HG02798 (cell line): ENCODE data around the gene MYBPC3.

Source experiments
- ATAC-seq: cut with Tn5 transposase; IDR thresholded peaks from one replicate; pipeline ENCODE4 v1.9.1; 2021; ENCODE audit warnings: mild to moderate bottlenecking; ENCODE audit not compliant: unreplicated experiment, poor library complexity

The MYBPC3 gene

DNA sequence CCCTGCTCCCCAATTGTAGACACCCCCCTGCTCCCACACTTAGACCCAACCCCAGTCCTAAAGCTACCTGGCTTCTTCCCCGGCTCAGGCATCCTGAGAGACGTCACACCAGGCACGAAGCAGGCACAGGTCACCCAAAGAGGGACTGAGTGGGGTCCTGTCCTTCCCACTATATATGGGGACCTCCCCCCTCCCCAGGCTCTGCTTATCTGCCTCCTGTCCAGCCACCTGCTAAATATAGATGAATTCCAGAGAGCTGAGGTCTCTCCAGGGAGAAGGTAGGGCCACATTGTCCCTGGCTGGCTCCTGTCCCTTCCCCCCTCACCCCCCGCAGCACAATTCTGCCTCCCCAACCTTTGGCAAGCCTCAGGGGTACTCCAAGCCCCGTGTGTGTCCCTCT is at the start of gene MYBPC3:
TSS of gene MYBPC3 (minus strand) at position 147 of the 400 bp plus-strand sequence. CDS start at position 92, 55 bp downstream.
- no peak for ATAC-seq

DNA sequence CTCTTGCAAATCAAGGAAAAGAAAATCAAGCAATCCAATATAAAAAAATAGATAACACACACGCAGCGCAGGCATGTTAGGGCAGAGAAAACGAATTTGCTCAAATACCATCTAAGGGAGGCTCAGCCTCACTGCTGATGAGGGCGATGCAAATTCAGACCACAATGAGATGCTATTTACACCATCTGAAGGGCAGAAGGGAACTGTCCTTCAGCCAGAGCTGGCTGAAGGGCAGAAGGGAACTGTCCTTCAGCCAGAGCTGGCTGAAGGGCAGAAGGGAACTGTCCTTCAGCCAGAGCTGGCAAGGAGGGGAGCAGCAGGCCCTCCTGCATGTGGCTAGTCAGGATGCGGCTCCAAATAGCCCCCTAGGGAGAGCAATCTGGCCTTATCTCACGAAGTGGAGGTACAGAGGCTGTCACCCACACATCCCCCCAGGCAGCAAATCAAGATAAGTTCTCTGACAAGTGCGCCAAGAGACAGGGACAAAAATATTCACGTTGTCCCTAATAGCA is 48.3 kb upstream of the MYBPC3 start:
- peak; percentile 78 for ATAC-seq

DNA sequence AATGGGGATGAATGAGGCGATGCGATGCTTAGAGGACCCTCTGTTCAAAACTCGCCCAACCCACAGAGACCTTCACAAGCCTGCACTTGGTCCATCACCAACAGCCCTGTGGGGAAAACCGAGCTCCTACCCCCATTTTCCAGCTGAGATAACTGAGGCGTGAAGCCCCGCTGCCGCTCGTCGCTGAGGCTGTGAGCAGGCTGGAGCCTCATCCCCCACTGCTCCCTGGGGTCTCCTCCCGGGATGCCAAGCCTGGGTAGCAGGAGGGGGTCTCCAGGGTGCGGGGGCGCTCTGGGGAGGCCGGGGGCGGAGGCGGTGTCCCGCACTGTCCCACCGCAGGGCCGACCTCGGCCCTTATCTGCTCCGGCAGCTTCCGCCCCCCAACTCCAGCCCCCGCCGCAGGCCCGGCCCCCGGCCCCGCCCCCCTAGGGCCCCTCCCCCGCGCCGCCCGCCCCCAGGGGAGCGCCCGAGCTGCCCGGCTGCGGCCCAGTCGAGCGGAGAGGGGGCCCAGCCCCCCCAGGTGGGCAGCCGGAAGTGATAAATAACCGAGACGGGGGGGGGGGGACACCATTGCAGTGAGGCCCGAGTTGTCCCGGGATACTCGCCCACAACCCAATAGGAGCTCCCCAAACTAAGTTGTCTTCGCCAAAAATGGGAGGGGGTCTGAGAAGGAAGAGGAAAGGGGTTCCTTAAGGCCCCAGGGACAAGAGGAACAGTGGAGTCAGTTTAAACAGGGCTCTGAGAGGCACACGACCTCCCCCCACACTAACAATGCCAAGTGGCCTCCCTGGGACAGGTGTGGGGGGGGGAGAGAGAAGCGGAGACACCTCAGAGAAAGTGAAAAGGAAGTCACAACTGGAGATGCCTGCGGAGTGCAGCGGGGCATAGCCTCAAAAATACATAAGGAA is 47.6 kb upstream of the MYBPC3 start:
- peak; percentile 55 for ATAC-seq

DNA sequence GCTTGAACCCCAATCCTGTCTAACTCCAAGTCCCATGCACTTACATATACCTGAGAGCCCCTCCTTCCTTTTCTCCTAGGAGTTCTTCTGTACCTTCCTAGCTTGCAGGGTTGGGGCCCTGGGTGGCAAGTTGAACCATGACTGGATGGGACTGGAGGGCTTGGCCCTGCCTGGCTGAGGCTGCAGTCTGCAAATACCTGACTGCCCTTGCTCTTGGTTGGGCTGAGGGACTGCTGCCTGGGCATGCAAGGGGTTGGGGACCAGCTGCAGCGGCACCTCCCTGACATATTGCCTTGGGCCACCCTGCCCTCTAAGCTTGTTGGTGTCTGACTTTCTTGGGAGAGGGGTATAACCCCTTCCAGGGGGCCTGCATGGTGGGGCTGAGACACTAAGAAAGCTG is 46.0 kb upstream of the MYBPC3 start:
- no peak for ATAC-seq

DNA sequence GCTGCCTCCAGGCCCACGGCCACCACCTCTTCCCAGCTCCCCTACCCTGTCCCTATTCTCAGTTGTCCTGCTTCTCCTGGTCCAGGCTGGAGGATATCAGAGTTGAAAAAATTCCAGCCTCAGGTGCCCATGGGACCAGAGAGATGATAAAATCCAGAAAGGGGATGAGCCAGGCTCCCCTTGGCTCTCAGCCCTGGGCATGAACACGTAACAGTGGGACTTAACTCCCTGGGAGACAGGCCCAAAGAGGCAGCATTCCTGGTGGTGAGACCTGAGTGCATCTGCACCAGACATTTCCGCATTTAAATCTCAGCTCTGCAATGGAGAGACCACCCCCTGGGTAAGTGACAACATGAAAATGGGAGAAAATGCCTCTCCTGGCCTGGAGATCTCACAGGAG is 45.5 kb upstream of the MYBPC3 start:
- ATAC-seq, result no peak

DNA sequence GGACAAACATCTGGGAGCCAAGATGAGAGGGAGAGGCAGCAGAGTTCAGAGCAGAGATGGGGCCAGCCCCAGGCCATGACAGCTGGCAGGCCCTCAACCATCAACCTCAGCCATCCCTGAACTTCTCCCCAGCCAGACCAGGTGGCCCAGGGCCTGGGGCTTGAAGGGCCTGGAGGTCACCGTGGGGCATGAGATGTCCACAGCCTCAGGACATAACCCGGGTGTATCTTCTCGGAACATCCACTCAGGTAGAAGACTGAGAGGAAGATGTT is 43.5 kb upstream of the MYBPC3 start:
- no peak for ATAC-seq

DNA sequence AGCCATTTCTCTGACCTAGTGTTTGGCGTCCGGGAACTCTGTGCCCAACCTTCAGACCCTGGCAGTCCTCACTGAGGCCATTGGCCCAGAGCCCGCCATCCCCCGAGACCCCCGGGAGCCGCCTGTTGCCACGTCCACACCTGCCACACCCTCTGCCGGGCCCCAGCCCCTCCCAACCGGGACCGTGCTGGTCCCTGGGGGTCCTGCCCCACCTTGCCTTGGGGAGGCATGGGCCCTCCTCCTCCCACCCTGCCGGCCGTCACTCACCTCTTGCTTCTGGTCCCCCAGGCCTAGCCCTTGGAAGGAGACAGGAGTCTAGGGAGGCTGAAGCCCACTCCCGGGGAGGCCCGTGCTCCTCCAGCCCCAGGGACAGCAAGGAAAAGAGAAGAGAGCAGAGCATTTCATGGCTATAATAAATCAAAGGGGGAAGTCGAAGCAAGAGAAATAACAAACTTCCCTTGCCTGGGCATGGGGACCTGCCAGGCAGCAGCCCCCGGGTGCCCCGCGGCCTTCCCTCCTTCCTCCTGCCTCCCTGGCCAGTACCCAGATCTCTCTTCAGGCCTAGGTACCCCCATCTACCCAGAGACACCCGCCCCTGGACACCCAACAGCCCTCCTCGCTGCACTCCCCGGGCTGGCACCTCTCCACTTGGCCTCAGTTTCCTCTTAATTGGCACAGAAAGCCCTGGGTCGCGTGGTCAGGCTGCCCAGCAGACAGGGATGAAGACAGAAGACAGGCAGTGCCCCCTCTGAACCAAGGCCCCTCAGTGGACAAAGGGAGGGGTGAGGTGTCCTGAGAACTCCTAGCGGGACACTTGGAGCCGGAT is 42.9 kb upstream of the MYBPC3 start:
- ATAC-seq, result no peak

DNA sequence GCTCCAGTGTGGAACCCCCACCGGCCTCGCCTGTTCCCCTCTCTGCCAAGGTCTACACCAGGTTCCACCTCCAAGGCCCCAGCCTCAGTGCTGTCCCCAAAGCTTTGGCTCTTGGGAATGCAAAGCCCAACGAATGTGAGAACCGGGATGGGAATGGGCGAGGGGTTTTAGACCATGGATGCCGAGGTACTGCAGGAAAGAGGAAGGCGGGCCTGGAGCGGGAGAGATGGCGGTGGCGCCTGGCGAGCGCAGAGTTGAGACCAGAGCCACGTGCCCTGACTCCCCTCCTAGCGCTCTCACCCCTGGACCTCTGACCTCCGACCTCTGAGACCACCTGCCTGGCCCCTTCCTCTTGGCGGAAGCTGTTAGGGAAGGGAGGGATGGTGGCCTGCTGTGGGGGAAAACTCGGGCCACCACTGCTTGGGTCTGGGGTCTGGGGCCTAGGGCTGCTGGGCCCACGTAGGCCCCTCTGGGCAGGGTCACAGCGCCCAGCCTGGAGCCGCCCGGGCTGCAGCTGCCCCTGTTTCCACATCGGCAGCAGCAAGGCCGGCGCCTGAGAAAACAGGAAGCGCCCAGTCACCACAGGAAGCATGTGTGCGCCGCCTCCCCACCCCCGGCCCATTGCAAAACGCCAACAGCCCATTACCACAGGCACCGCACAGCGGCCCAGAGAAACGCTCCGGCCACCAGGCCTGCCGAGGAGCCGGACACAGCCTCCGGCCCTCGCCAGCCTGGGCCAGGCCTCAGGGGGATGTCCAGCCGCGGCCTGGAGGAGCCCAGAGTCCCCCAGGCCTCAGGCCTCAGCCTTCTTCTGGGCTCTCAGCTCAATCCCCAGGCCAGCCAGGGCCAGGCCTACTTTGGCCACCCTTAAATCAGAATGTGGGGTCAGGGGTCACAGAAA is 42.1 kb upstream of the MYBPC3 start:
- ATAC-seq, result peak; percentile 45

DNA sequence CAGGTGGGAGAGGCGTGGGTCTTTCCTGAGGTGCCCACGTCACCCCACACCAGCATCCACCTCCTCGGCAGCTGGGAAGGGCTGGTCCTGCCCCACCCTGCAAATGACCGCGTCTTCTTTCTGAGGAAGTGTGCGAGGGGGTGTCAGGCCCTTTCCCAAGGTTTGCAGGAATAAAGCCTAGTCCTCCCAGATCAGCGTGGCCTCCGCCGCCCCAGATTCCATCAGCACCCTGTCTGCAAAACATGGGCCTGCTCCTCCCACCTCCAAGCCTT is 41.5 kb upstream of the MYBPC3 start:
- no peak for ATAC-seq

DNA sequence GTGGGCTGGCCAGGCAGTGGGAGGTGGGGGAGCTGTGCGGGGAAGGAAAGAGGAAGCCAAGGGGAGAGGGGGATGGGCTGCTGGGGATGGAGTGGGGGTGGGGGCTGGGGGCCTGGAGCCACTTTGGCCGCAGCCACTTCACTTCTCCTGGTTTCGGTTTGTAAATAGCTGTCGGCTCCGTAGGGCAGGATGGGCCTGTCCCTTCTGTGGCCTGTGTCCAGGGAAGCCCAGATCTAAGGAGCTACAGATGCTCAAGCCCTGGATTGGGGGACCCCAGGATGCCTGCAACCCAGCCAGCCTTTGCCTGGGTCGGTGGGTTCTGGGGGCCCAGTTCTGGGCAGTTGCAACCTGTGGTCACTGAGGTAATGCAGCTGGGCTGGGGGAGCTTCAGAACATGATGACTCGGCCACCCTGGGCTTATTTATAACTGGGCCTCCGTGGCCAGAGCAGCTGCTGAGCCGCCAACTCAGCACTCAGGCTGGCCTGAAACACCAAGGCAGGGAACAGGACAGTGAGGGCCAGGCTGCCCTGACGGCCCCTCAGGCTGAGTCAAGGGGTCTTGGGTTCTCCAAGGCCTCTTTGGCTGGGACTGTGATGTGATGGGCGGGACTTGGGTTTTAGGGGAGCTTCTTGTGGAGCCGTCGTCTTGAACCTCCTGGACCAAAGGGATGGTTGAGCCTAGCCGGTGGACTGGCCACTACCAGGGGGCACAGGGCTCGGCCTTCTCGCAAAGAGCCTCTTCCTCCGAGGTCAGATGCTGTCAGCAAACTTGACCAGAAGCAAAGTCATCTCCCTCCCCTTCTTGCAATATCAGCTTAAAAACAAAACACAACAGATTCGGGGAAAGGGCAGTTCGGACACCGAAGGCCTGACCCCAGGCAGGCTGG is 40.9 kb upstream of the MYBPC3 start:
- ATAC-seq, result no peak

DNA sequence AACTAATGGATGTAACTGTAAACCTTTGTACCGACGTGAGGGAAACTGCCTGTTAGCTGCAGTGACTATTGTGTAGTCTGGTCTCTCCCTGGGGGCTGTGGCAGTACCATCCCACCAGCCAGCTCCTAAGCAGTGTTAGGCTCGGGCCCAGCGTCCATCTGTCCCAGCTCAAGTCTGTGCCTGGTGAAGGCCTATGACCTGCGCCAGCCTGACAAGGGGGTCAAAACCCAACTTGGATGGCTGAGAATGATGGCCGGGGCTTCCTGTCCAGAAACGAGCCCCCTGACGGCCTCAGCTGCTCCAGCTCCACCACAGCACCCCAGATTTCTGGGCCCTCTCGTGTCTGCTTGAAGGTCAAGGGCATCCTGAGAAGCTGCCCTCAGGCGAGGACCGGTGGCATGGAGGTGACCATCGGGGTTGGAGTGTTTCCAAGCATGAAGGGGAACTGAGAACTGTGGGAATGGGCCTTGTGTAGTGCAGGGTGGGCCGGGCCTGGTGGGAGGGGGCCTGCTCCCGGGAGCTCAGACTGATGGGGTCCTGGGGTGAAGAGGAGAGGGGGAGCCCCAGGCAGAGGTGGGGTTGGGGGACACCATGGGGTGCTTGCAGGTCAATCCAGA is 40.2 kb upstream of the MYBPC3 start:
- no peak for ATAC-seq

DNA sequence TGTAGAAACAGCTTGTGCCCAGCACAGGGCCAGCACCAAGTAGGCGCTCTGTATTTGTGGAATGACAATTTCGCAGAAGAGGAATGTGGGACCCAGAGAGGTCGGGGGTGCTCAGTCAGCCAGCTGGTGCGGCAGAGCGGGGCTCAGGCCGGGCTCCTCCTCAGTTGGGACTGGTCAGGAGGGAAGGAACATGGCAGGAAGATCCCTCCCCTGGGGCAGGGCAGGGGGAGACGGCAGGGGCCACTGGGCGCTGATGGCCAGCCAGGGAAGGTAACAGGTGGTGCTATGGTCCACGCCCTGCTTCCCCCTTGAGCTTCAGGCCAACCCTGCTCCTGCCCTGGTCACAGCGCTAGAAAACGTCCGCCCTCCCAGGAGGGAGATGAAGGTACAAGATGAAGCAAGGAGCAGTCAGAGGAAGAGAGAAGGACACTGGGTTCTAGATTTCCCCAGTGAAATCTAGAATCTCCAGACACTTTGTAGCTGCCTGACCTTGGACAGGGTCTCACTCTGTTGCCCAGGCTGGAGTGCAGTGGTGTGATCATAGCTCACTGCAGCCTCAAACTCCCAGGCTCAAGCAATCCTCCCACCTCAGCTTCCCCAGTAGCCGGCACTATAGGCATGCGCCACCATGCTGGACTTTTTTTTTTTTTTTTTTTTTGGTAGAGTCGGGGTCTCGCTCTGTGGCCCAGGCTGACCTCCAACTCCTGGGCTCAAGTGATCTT is 39.4 kb upstream of the MYBPC3 start:
- no peak for ATAC-seq

DNA sequence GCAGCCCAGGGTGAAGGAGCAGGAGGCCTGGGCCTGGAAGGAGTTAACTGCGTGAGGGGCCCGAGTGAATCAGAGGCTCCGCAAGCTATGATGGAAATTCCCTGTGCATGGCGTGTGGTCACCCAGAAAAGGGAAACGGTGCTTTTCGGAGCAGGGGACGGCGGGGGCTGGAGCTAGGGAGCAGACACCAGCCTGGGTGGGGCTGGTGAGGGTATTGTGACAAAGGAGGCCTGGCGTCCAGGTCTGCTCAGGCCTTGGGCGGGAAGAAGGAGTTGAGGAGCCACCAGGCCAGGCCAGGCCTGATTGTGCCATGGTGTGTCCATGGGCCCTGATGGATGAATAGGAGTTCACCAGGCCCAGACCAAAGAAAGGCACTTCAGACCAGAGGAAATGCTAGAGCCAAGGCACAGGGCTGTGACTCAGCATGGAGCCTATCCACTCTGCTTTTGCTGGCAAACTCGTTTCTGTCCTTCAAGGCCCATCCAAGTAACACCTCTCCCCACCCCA is 38.6 kb upstream of the MYBPC3 start:
- ATAC-seq, result no peak

DNA sequence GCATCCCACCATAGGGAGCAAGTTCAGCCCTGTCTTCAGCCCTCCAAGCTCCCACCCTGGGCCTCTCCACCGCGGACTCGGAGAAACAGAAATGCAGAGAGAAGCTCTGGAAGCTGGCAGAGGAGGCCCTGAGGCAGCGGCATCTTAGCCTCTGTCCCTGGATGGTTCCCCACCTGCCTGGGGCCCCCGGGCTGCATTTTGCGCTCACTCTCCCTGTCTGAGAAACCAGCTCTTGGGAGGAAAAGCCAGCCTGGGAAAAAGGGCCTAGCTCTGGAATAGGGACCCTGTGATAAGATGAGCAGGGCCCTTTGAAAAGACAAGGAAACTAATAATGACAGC is 37.9 kb upstream of the MYBPC3 start:
- ATAC-seq, result no peak

DNA sequence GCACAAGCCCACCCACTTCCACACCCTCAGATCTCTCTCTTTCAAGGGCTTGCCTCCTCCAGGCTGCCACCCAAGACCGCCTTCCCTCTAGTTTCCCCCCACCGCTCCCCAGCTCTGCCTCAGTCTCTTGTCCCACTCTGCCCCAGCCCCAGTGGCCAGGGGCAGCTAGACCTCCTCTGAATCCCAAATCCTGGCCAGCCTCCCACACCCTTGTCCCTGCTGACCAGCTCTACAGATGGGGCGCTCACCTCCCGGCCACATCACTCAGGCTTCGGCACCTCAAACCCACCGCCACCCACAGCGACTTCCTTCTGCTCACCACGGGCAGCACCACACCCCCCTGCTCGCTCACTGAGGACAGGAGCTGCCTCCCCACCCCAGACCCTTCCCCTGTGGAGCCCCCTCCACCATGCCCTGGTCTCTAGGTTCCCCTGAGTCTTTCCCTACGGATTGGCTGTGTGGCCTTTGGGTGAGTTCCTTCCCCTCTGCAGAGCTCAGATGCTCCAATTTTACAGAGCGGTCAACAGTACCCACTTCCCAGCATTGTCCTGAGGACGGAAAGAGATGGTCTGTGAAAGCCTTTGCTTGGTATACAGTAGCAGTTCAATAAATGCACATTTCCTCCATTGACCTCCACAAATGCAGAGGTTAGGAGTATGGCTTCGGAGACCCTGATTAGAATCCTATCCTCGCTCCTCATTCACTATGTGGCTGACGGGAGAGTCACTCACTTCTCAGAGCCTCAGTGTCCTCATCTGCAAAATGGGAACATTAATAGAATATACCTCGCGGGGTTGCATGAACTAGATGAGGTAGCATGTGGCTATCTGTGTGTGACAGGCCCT is 37.3 kb upstream of the MYBPC3 start:
- no peak for ATAC-seq

DNA sequence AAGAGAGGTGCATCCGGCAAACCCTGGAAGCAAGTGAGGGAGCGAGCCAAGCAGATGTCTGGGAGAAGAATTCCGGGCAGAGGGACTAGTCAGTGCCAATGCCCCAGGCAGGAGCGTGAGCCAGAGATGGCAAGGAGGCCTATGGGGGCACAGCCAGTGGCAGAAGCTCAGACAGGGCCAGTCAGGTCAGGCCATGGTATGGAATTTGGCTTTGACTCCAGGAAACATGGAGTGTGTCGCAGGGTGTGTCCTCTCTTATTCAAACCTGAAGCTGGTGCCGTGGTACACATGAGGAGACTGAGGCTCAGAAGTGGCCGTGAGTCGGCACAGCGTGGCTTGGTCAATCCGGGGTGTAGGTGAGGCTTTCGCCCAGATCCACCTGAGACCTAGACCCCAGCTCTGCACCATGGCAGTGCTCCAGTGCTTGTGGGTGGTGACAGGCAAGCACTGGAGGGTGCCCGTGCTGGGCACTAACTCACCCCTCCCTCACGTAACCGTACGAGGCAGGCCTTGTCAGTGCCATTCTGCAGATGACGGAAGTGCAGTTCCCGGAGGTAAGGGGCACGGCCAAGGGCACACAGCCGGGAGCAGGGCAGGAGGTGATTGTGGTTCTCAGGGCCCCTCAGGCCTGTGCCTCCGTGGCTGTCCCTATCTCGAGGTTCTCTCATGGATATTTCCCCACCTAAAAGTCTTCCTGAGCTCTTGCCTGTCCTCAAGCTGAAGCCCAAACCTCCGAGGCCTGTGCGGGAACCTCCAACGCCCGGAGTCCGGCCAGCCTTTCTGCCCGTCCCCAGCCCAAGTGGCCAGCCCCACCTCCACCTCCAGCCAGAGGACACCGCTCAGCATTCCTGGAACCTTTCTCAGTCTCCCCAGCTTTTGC is 36.4 kb upstream of the MYBPC3 start:
- no peak for ATAC-seq
